Ovary (tissue), 9 donors: ENCODE data around the gene GOLGA2. TPM values are rescaled to one million over a fixed set of nuclear protein-coding genes. Genes with fewer than 3 reads are reported as not detected.

Source experiments
- DNase-seq, 5 donors: peaks; one replicate each; pipeline ENCODE4 v3.0.0-alpha.2; 2019 to 2020
- H3K27ac ChIP-seq, 2 donors: fragments of 200-600 bp; one replicate each; pipeline versions ENCODE4 v1.5.1 to v1.8.0; 2019 to 2022
- H3K27me3 ChIP-seq: fragments of 200-600 bp; one replicate; pipeline ENCODE4 v1.8.0; 2022
- H3K36me3 ChIP-seq: fragments of 200-600 bp; sonication (generic); one replicate; pipeline ENCODE4 v1.5.1; 2019
- H3K4me1 ChIP-seq: one replicate; pipeline ENCODE4 v1.8.1; 2013; ENCODE audit warnings: mild to moderate bottlenecking, moderate library complexity; ENCODE audit not compliant: insufficient read depth
- H3K4me3 ChIP-seq: fragments of 200-600 bp; sonication (generic); one replicate; pipeline ENCODE4 v1.5.1; 2017
- H3K9me3 ChIP-seq, 2 donors: fragments of 200-600 bp in 1 of 2; sonication (generic) in 1 of 2; one replicate each; pipeline versions ENCODE4 v1.5.1 to v1.8.1; 2013 to 2019; ENCODE audit warnings: mild to moderate bottlenecking in 1 of 2, moderate library complexity in 1 of 2
- EP300 ChIP-seq: sonication (generic); formaldehyde crosslinking; IDR thresholded peaks from one replicate; pipeline ENCODE4 v1.6.1; 2017; ENCODE audit warnings: antibody characterized with exemption
- POLR2A ChIP-seq: fragments of 450-650 bp; IDR thresholded peaks from one replicate; pipeline ENCODE4 v1.6.1; 2017; ENCODE audit warnings: antibody characterized with exemption, mild to moderate bottlenecking, moderate library complexity
- WGBS, 3 donors: extraction: QIAGEN DNeasy Blood & Tissue Kit in 1 of 3; methylation state at CpG; one replicate each; pipeline versions ENCODE4 v1.1.5 to v1.1.7; 2013 to 2017; 5-methylcytosine and 5-hydroxymethylcytosine counted together
- intact Hi-C, 4 donors: fragments of 100-400 bp; cut with DNase I; formaldehyde crosslinking; loops; one replicate each; pipeline versions ENCODE4 v1.11.0 to v1.15.1; 2022 to 2023
- microRNA counts: library from miRNA; unstranded; fragments of <30 nt; microRNA quantifications from one replicate; lab custom pipeline; 2016
- microRNA-seq, 3 donors: library from miRNA; unstranded; fragments of <30 nt; microRNA quantifications; one replicate each; pipeline versions ENCODE4 to v1.2.0, GENCODE V29; 2019 to 2020
- polyA plus RNA-seq, 2 donors: library from polyadenylated mRNA; stranded (reverse); fragments of 200-250 nt in 1 of 2; fragments of 350-450 nt in 1 of 2; fragmentation: Illumina TruSeq in 1 of 2; extraction: RNeasy Lipid Tissue Mini Kit (QIAGEN cat#74804) in 1 of 2; gene quantifications; one replicate each; pipeline ENCODE4 v1.2.3, GENCODE V29; 2013 to 2014
- small RNA-seq: library from RNA; depleted of rRNA; stranded (forward); fragments of <200 nt; gene quantifications from one replicate; pipeline ENCODE3, GENCODE V24; 2016
- total RNA-seq, 7 donors: library from RNA; depleted of rRNA in 2 of 7; stranded (reverse); fragments of >200 nt in 2 of 7; fragmentation: NEBNext Ultra II Directional in 3 of 7; extraction: Animal tissue kit (Norgen Biotek cat#: 25700) in 3 of 7; gene quantifications; one replicate each; pipeline versions ENCODE4 v1.1.0 to v1.2.4, GENCODE V29; 2016 to 2023
- TF ChIP-seq, protein P1 (sequence below), 3 donors: fragments of 450-650 bp in 2 of 3; fragments of 200-600 bp in 1 of 3; IDR thresholded peaks; one replicate each; pipeline versions ENCODE4 v1.5.1 to v1.8.0; 2016 to 2022; ENCODE audit warnings: antibody characterized with exemption in 3 of 3, mild to moderate bottlenecking in 1 of 3
- donor health status: DM: no; HTN: no; CAD: no; lungs with moderate emphysema.
- donor health status: DM: no; HTN: no; CAD: no.
- donor health status: Bipolar disorder and iron deficiency.
- donor health status: DM: yes; HTN: yes; CAD: no.
- donor health status: DM: no; HTN: no; CAD: no.
- donor health status: DM: yes; HTN: yes; CAD: no.

Gene GOLGA2
- total and polyA plus RNA-seq, 9 donors = 53.2 to 117 (median 107) TPM

GRCh38 chr9:128208946-128209669 is 66.7 kb downstream of the GOLGA2 start:
- Histone ChIP-seq H3K27me3 (no peaks in the 10 kb centered on the region), H3K36me3 (no peaks in the 10 kb centered on the region), H3K4me3 (no peak overlapping the region), H3K4me1 (peaks cover under 1% of the 10 kb centered on the region), H3K27ac (no peak overlapping the region), H3K9me3 (no peaks in the 10 kb centered on the region)
- no peak for DNase-seq
- no peak for TF ChIP-seq POLR2A
- TF ChIP-seq, protein P1, sequence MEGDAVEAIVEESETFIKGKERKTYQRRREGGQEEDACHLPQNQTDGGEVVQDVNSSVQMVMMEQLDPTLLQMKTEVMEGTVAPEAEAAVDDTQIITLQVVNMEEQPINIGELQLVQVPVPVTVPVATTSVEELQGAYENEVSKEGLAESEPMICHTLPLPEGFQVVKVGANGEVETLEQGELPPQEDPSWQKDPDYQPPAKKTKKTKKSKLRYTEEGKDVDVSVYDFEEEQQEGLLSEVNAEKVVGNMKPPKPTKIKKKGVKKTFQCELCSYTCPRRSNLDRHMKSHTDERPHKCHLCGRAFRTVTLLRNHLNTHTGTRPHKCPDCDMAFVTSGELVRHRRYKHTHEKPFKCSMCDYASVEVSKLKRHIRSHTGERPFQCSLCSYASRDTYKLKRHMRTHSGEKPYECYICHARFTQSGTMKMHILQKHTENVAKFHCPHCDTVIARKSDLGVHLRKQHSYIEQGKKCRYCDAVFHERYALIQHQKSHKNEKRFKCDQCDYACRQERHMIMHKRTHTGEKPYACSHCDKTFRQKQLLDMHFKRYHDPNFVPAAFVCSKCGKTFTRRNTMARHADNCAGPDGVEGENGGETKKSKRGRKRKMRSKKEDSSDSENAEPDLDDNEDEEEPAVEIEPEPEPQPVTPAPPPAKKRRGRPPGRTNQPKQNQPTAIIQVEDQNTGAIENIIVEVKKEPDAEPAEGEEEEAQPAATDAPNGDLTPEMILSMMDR (IDR thresholded peaks at IDR 0.05) = no peak
- no peak for TF ChIP-seq EP300
- intact Hi-C loops = no loop called here
- 59 to 67% (median 62%) methylated on average over 15 of the region's 15 CpGs for WGBS, 3 donors

GRCh38 chr9:128208386-128208785 is 67.4 kb downstream of the GOLGA2 start:
- DNase-seq = no peak
- H3K4me1 ChIP-seq = peaks cover 4% of the 10 kb centered on the region
- whole genome bisulfite sequencing, 3 donors = 82 to 90% (median 86%) methylated on average over 7 of the region's 7 CpGs
- TF ChIP-seq, protein P1 (IDR thresholded peaks at IDR 0.05) = no peak
- TF ChIP-seq POLR2A = no peak
- TF ChIP-seq EP300 = no peak
- intact Hi-C loops = no loop called here
- H3K27ac ChIP-seq = no peak overlapping the region
- H3K4me3 ChIP-seq = no peak overlapping the region
- H3K27me3 ChIP-seq = no peaks in the 10 kb centered on the region
- no peaks in the 10 kb centered on the region for H3K36me3 ChIP-seq
- no peaks in the 10 kb centered on the region for H3K9me3 ChIP-seq

GRCh38 chr9:128206916-128207910 is 68.6 kb downstream of the GOLGA2 start:
- WGBS, 3 donors = 74 to 80% (median 77%) methylated on average over 15 of the region's 15 CpGs
- H3K9me3 ChIP-seq = no peaks in the 10 kb centered on the region
- DNase-seq = no peak
- H3K4me3 ChIP-seq = no peak overlapping the region
- no peaks in the 10 kb centered on the region for H3K27me3 ChIP-seq
- TF ChIP-seq, protein P1 (IDR thresholded peaks at IDR 0.05) = no peak
- TF ChIP-seq EP300 = no peak
- no peak for TF ChIP-seq POLR2A
- peaks cover 4% of the 10 kb centered on the region for H3K4me1 ChIP-seq
- H3K27ac ChIP-seq = no peak overlapping the region
- no peaks in the 10 kb centered on the region for H3K36me3 ChIP-seq
- intact Hi-C loops = no loop called here

DNA sequence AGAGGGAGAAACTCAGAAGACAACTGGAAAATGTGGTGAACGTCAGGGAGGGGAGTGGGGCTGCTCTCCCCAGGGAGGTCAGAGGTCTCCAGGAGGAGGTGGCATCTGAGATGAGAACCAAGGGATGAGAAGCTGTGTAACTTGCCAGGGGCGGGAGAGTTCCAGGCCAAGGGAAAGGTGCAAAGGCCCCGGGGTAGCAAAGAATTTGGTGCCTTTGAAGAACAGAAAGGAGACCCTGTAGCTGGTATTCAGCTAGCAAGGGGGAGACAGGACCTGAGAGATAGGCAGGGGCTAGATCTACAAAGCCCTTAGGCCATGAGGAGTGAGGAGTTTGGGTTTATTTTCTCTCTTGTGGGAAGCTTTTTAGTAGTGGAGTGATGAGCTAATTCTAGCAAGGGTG is 69.3 kb downstream of the GOLGA2 start:
- no peaks in the 10 kb centered on the region for H3K36me3 ChIP-seq
- no peak overlapping the region for H3K27ac ChIP-seq
- peaks cover 4% of the 10 kb centered on the region for H3K4me1 ChIP-seq
- H3K27me3 ChIP-seq = no peaks in the 10 kb centered on the region
- H3K4me3 ChIP-seq = no peak overlapping the region
- DNase-seq = no peak
- H3K9me3 ChIP-seq = no peaks in the 10 kb centered on the region
- no peak for TF ChIP-seq POLR2A
- 76 to 89% (median 78%) methylated on average over 3 of the region's 3 CpGs for WGBS, 3 donors
- intact Hi-C loops = no loop called here

MicroRNAs within 50 kb of the gene (microRNA counts, 767-probe panel; counts per million panel counts)
- microRNA hsa-miR-199b-5p (lab: Ali Mortazavi, UCI) (4,074 counts per million, percentile 90 among the panel's probes with 10 or more counts), microRNA hsa-miR-3154 (lab: Ali Mortazavi, UCI) (530 counts per million, percentile 78 among the panel's probes with 10 or more counts)

Small RNAs within 50 kb of the gene (microRNA-seq; reads per million reads assigned to microRNA genes)
- 9.3 to 90.3 (median 38.1) reads per million in 3 donors for gene MIR199B
- gene MIR3154 = 0 to 0.71 (median 0) reads per million in 3 donors

Small RNAs within 50 kb of the gene (small RNA-seq; reads per million reads assigned to genes)
- 6.7 reads per million, percentile 82 among the genes with 10 or more reads in this experiment for gene MIR199B
- gene MIR3154 = not detected

Other genes with a start within 250 kb of the GOLGA2 start
- 10 to 100 TPM in 1 of 7 donors, 1 to 10 TPM in 6; 4.1 to 10.9 (median 5.9) TPM for gene NAIF1, start 208.7 kb downstream of the GOLGA2 start, total RNA-seq
- gene NAIF1, start 208.7 kb downstream of the GOLGA2 start, polyA plus RNA-seq = 1 to 10 TPM; 6.6 to 9.0 TPM
- 10 to 100 TPM; 24.1 to 90.1 (median 40.0) TPM for gene SLC25A25, start 207.8 kb downstream of the GOLGA2 start, total RNA-seq
- gene SLC25A25, start 207.8 kb downstream of the GOLGA2 start, polyA plus RNA-seq = 10 to 100 TPM; 23.4 to 28.6 TPM
- 10 to 100 TPM; 33.7 to 69.5 (median 61.3) TPM for gene PTGES2, start 148.3 kb downstream of the GOLGA2 start, total RNA-seq
- 10 to 100 TPM; 19.6 to 33.8 TPM for gene PTGES2, start 148.3 kb downstream of the GOLGA2 start, polyA plus RNA-seq
- 10 to 100 TPM in 2 of 7 donors, 1 to 10 TPM in 3, under 1 TPM in 1, not detected in 1; 0.33 to 19.5 (median 4.3) TPM for gene LCN2, start 126.6 kb downstream of the GOLGA2 start, total RNA-seq
- under 1 TPM in 1 of 2 donors, not detected in 1; 0.46 TPM for gene LCN2, start 126.6 kb downstream of the GOLGA2 start, polyA plus RNA-seq
- gene BBLN, start 115.7 kb downstream of the GOLGA2 start, total RNA-seq = 100 to 1,000 TPM in 1 of 7 donors, 10 to 100 TPM in 6; 17.9 to 210 (median 31.7) TPM
- 10 to 100 TPM in 1 of 2 donors, 1 to 10 TPM in 1; 2.4 to 59.3 TPM for gene BBLN, start 115.7 kb downstream of the GOLGA2 start, polyA plus RNA-seq
- 100 to 1,000 TPM in 5 of 7 donors, 10 to 100 TPM in 2; 53.1 to 185 (median 153) TPM for gene CIZ1, start 84.4 kb downstream of the GOLGA2 start, total RNA-seq
- 10 to 100 TPM; 86.6 to 87.8 TPM for gene CIZ1, start 84.4 kb downstream of the GOLGA2 start, polyA plus RNA-seq
- 10 to 100 TPM in 1 of 7 donors, 1 to 10 TPM in 6; 1.2 to 10.4 (median 4.6) TPM for gene DNM1, start 72.6 kb downstream of the GOLGA2 start, total RNA-seq
- 1 to 10 TPM; 2.0 to 7.6 TPM for gene DNM1, start 72.6 kb downstream of the GOLGA2 start, polyA plus RNA-seq
- 10 to 100 TPM; 22.4 to 48.9 (median 29.5) TPM for gene SWI5, start 269 bp upstream of the GOLGA2 start, total RNA-seq
- gene SWI5, start 269 bp upstream of the GOLGA2 start, polyA plus RNA-seq = 10 to 100 TPM; 34.4 to 46.4 TPM
- 10 to 100 TPM in 6 of 7 donors, 1 to 10 TPM in 1; 4.6 to 29.4 (median 19.7) TPM for gene TRUB2, start 46.4 kb upstream of the GOLGA2 start, total RNA-seq
- gene TRUB2, start 46.4 kb upstream of the GOLGA2 start, polyA plus RNA-seq = 10 to 100 TPM in 1 of 2 donors, 1 to 10 TPM in 1; 9.7 to 20.7 TPM
- 10 to 100 TPM; 24.4 to 75.7 (median 34.2) TPM for gene COQ4, start 46.8 kb upstream of the GOLGA2 start, total RNA-seq
- 10 to 100 TPM; 22.0 to 38.0 TPM for gene COQ4, start 46.8 kb upstream of the GOLGA2 start, polyA plus RNA-seq
- 10 to 100 TPM in 5 of 7 donors, 1 to 10 TPM in 2; 8.8 to 22.4 (median 11.0) TPM for gene SLC27A4, start 64.5 kb upstream of the GOLGA2 start, total RNA-seq
- 1 to 10 TPM; 4.8 to 8.7 TPM for gene SLC27A4, start 64.5 kb upstream of the GOLGA2 start, polyA plus RNA-seq
- gene URM1, start 95.4 kb upstream of the GOLGA2 start, total RNA-seq = 10 to 100 TPM; 20.5 to 51.4 (median 36.0) TPM
- 10 to 100 TPM; 22.1 to 41.4 TPM for gene URM1, start 95.4 kb upstream of the GOLGA2 start, polyA plus RNA-seq
- 10 to 100 TPM; 19.6 to 63.9 (median 45.8) TPM for gene CERCAM, start 144.8 kb upstream of the GOLGA2 start, total RNA-seq
- gene CERCAM, start 144.8 kb upstream of the GOLGA2 start, polyA plus RNA-seq = 10 to 100 TPM; 24.2 to 27.3 TPM
- 10 to 100 TPM in 6 of 7 donors, 1 to 10 TPM in 1; 9.7 to 26.5 (median 20.3) TPM for gene ODF2, start 180.0 kb upstream of the GOLGA2 start, total RNA-seq
- gene ODF2, start 180.0 kb upstream of the GOLGA2 start, polyA plus RNA-seq = 10 to 100 TPM; 14.6 to 23.9 TPM
- 10 to 100 TPM; 12.4 to 20.2 (median 19.0) TPM for gene GLE1, start 228.7 kb upstream of the GOLGA2 start, total RNA-seq
- 10 to 100 TPM; 14.0 to 28.2 TPM for gene GLE1, start 228.7 kb upstream of the GOLGA2 start, polyA plus RNA-seq